ENCODE data around the gene ARID5B. TPM values are rescaled to one million over a fixed set of nuclear protein-coding genes. Genes with fewer than 3 reads are reported as not detected.

The ARID5B gene
- total RNA-seq, 2 donors from 2014 or later: 67.9 to 90.1 TPM

DNA sequence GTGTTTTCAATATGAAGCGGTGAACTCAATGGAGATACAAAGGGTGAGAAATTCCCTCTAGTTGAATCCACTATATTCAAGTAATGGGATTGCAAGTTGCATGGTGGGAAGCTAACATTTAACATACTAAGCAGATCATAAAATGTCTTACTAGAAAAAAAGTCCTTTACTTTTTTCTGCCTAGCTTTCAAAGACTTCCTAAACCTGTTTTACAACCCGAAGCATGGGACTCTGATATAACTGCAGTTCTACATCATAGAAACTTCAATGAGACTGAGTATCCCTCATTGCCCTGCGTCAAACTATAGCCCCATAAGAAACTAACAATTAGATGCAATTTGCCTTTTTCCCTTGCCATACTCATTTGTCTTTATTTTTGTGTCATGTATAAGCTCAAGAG lies 187.3 kb downstream of the ARID5B start:
- H3K27ac ChIP-seq: no peak overlapping the region
- no peaks in the 10 kb centered on the region for H3K9me3 ChIP-seq
- peaks cover 8 to 17% of the 10 kb centered on the region in 2 donors for H3K36me3 ChIP-seq
- TF ChIP-seq POLR2AphosphoS5 (IDR thresholded peaks at IDR 0.05) (no peak), POLR2A (IDR thresholded peaks at IDR 0.05) (no peak)
- TF ChIP-seq, protein P1, sequence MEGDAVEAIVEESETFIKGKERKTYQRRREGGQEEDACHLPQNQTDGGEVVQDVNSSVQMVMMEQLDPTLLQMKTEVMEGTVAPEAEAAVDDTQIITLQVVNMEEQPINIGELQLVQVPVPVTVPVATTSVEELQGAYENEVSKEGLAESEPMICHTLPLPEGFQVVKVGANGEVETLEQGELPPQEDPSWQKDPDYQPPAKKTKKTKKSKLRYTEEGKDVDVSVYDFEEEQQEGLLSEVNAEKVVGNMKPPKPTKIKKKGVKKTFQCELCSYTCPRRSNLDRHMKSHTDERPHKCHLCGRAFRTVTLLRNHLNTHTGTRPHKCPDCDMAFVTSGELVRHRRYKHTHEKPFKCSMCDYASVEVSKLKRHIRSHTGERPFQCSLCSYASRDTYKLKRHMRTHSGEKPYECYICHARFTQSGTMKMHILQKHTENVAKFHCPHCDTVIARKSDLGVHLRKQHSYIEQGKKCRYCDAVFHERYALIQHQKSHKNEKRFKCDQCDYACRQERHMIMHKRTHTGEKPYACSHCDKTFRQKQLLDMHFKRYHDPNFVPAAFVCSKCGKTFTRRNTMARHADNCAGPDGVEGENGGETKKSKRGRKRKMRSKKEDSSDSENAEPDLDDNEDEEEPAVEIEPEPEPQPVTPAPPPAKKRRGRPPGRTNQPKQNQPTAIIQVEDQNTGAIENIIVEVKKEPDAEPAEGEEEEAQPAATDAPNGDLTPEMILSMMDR (IDR thresholded peaks at IDR 0.05): no peak
- no peaks in the 10 kb centered on the region for H3K27me3 ChIP-seq (replicated peaks; ENCODE audit: insufficient read depth)
- WGBS: 64% methylated on average over 3 of the region's 3 CpGs
- intact Hi-C loops (cut with DNase I): no loop called here
- no peak overlapping the region for H3K4me3 ChIP-seq
- H3K4me1 ChIP-seq (replicated peaks): peaks cover 7% of the 10 kb centered on the region
- DNase-seq (ENCODE audit: low spot score): no peak

DNA sequence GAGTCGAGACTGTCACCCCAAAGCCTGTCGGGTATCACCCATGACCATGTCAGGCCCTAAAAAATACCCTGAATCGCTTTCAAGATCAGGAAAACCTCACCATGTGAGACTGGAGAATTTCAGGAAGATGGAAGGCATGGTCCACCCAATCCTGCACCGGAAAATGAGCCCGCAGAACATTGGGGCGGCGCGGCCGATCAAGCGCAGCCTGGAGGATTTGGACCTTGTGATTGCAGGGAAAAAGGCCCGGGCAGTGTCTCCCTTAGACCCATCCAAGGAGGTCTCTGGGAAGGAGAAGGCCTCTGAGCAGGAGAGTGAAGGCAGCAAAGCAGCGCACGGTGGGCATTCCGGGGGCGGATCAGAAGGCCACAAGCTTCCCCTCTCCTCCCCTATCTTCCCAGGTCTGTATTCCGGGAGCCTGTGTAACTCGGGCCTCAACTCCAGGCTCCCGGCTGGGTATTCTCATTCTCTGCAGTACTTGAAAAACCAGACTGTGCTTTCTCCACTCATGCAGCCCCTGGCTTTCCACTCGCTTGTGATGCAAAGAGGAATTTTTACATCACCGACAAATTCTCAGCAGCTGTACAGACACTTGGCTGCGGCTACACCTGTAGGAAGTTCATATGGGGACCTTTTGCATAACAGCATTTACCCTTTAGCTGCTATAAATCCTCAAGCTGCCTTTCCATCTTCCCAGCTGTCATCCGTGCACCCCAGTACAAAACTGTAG lies 191.0 kb downstream of the ARID5B start:
- WGBS: 85% methylated on average over 22 of the region's 22 CpGs
- H3K27ac ChIP-seq: peak overlapping the region; percentile 4 to 41

DNA sequence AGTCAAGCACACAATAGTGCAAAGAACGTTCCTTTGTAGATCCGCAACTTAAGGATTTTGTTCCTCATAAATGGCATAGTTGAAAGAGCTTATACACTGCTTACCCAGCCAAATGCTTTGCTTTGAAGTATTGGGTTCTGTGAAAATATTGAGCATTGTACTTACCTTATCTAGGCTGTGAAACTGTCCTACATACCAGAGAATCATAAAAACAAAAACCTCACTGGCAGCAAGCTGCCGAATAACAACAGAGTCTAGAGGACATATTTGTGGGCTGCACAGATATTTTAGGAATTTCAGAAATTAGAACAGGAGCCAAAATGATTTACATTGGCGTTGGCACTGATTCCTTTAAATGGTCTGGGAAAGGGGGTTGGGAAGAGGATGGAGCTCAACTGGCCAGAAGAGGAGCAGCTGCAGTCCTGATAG lies 192.4 kb downstream of the ARID5B start:
- no peaks in the 10 kb centered on the region for H3K9me3 ChIP-seq
- no peak for DNase-seq (ENCODE audit: low spot score)
- 21% methylated on average over 4 of the region's 4 CpGs for WGBS
- TF ChIP-seq, protein P1 (IDR thresholded peaks at IDR 0.05): no peak
- TF ChIP-seq POLR2AphosphoS5 (IDR thresholded peaks at IDR 0.05) (no peak), POLR2A (IDR thresholded peaks at IDR 0.05) (no peak)
- intact Hi-C loops (cut with DNase I): no loop called here
- peak overlapping the region; percentile 38 to 47 for H3K27ac ChIP-seq
- no peaks in the 10 kb centered on the region for H3K27me3 ChIP-seq (replicated peaks; ENCODE audit: insufficient read depth)
- H3K4me3 ChIP-seq: no peak overlapping the region
- peaks cover 26% of the 10 kb centered on the region for H3K4me1 ChIP-seq (replicated peaks)
- H3K36me3 ChIP-seq: peaks cover 5 to 17% of the 10 kb centered on the region in 2 donors

More for the DNA sequence above, 191.0 kb downstream of the ARID5B start:
- TF ChIP-seq POLR2A (IDR thresholded peaks at IDR 0.05) (no peak), POLR2AphosphoS5 (IDR thresholded peaks at IDR 0.05) (no peak)
- TF ChIP-seq, protein P1 (IDR thresholded peaks at IDR 0.05): no peak
- intact Hi-C loops (cut with DNase I): no loop called here
- H3K9me3 ChIP-seq: no peaks in the 10 kb centered on the region
- no peak for DNase-seq (ENCODE audit: low spot score)
- no peaks in the 10 kb centered on the region for H3K27me3 ChIP-seq (replicated peaks; ENCODE audit: insufficient read depth)
- peaks cover 26% of the 10 kb centered on the region for H3K4me1 ChIP-seq (replicated peaks)
- H3K4me3 ChIP-seq: no peak overlapping the region
- peaks cover 7 to 17% of the 10 kb centered on the region in 2 donors for H3K36me3 ChIP-seq

DNA sequence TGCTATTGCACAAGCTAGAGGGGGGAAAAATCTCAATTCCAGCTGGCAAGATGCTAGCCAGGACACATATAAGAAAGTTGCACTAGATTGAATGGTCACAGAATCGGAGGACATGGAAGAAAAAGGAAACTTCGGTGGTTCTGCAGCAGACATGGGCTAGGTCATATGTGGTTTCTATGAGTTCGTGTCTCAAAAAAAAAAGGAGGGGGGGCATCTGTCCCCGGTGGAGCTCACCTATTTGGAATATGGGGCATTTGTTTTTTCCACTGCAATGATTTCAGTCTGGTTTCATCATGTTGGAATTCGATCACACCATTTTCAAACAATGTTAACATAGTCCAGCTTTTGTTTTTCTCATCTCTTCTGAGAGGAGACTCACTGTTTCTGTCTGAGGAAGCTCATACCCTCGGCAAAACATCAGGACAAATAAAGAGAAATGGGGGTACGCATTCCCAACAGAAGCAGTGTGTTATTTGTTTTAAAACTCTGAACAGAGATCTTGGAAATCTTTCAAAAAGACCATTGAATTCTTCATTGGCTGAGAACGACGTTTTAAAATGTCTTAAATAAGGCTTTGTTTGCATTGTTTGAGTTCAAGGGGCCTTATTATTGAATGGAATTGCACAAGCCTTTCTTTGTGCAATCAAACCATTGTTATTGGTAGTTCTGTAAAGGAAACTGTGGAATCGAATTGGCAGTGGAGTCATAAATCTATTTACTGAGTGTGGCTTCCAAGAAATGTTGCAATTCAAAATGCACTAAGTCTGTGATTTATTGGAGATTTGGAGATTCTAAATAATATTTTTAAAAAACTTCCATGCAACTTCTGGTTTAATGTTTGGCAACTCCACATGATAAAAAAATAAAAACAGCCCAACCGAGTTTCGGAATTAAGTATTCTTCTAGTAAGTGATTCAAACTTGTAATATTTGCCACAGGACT lies 194.0 kb downstream of the ARID5B start:
- WGBS: 16% methylated on average over 12 of the region's 12 CpGs
- no peak overlapping the region for H3K4me3 ChIP-seq
- H3K27ac ChIP-seq: peak overlapping the region; percentile 47 to 60
- DNase-seq (ENCODE audit: low spot score): peak; percentile 50
- intact Hi-C loops (cut with DNase I): no loop called here
- peaks cover 5 to 17% of the 10 kb centered on the region in 2 donors for H3K36me3 ChIP-seq
- no peaks in the 10 kb centered on the region for H3K27me3 ChIP-seq (replicated peaks; ENCODE audit: insufficient read depth)
- H3K9me3 ChIP-seq: no peaks in the 10 kb centered on the region
- TF ChIP-seq POLR2A (IDR thresholded peaks at IDR 0.05) (no peak), POLR2AphosphoS5 (IDR thresholded peaks at IDR 0.05) (peak; percentile 56)
- H3K4me1 ChIP-seq (replicated peaks): peaks cover 26% of the 10 kb centered on the region

DNA sequence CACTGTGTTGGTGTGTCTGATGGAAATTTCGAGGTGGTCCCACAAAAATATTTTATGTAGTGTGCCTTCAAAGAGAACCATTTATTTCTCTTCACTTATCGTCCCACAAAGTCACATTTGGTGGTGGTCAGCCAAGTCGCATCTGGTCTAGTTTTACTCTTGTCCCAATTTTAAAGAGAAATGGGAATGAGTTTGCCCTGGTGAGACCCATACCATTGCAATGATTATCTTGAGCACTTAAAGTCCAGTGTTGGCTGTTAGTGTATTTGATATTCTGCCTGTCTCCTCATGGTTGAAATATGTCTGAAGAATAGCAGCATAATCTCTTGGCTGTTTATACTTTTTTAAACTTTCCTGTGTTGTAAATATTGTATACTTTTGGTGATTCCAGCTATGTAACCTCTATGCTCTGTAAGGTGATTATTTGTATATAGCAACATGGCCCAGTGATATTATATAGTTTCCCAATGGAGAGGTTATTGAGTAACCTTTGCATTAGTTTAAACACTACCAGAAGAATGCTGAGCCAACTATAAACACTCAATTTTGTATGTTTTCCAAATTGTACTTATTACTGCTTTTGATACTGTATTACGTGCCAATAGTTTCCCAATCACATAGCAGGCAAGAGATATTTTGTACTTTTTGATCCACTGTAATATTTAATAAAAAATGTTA lies 194.9 kb downstream of the ARID5B start:
- no peak overlapping the region for H3K4me3 ChIP-seq

More for the DNA sequence above, 194.9 kb downstream of the ARID5B start:
- Histone ChIP-seq H3K4me1 (replicated peaks) (peaks cover 26% of the 10 kb centered on the region), H3K9me3 (no peaks in the 10 kb centered on the region), H3K27me3 (replicated peaks; ENCODE audit: insufficient read depth) (no peaks in the 10 kb centered on the region), H3K27ac (peak overlapping the region; percentile 6 to 47), H3K36me3 (peaks cover 5 to 10% of the 10 kb centered on the region in 2 donors)
- DNase-seq (ENCODE audit: low spot score): no peak
- TF ChIP-seq, protein P1 (IDR thresholded peaks at IDR 0.05): no peak
- intact Hi-C loops (cut with DNase I): no loop called here
- 58% methylated on average over 4 of the region's 4 CpGs for WGBS

Data from prostate gland (tissue), 2 donors.